HCT116 (cell line): ENCODE data around the gene MYH1. TPM values are rescaled to one million over a fixed set of nuclear protein-coding genes. Genes with fewer than 3 reads are reported as not detected.
A peak's percentile ranks its signal among the peaks of the same experiment; 100 is the strongest.

Source experiments
- ATAC-seq: fragments of 200-7000 bp; cut with Tn5 transposase; 2 replicates; pipeline ENCODE4 v1.9.1; 2020; ENCODE audit warnings: mild to moderate bottlenecking, moderate library complexity
- BruUV-seq: library from RNA; stranded (reverse); fragments of 400-500 nt; replicated peaks from 2 replicates; lab custom pipeline; 2021; lab: Mats Ljungman, UMichigan
- CTCF ChIA-PET: fragments of 300-600 bp; sonication (Branson Sonifier 250); formaldehyde crosslinking; loops from one replicate; lab custom pipeline; 2021; ENCODE audit warnings: antibody characterized with exemption; lab: Charles Lee
- POLR2A ChIA-PET: fragments of 300-600, 350-600 bp; sonication (Branson Sonifier 250); formaldehyde crosslinking; loops from one replicate; lab custom pipeline; 2021; ENCODE audit warnings: antibody characterized with exemption; lab: Charles Lee
- RAD21 ChIA-PET, 2 experiments: fragments of 300-600 bp; sonication (Branson Sonifier 250); formaldehyde crosslinking; loops; one replicate each; lab custom pipeline; 2023; ENCODE audit warnings: low total read pairs in 2 of 2; ENCODE audit not compliant: uncharacterized antibody in 2 of 2, unreplicated experiment in 2 of 2, low non-redundant PET in 1 of 2; lab: Charles Lee
- DNase-seq: peaks from one replicate; pipeline ENCODE4 v3.0.0-alpha.2; 2010; ENCODE audit warnings: low read depth, low spot score
- H2AFZ ChIP-seq: fragments of 200-600 bp; shearing (Covaris generic), sonication (generic); 2 replicates; pipeline ENCODE4 v1.6.1; 2017; ENCODE audit warnings: low read depth, mixed run types, mixed read lengths, antibody characterized with exemption, low read length; ENCODE audit not compliant: poor library complexity, severe bottlenecking
- H3K27ac ChIP-seq: 2 replicates; pipeline ENCODE4 v1.5.1; 2012; ENCODE audit warnings: low read depth, low read length
- H3K27me3 ChIP-seq: fragments of 200-600 bp; sonication (generic); 2 replicates; pipeline ENCODE4 v1.6.1; 2016; ENCODE audit warnings: mixed run types, low read length, mixed read lengths; ENCODE audit not compliant: insufficient read depth
- H3K36me3 ChIP-seq, 2 experiments: fragments of 200-500 bp in 1 of 2; fragments of 200-600 bp in 1 of 2; sonication (Bioruptor generic) in 1 of 2; sonication (generic) in 1 of 2; 2 replicates each; pipeline versions ENCODE4 v1.5.1 to v1.6.1; 2014 to 2016; ENCODE audit warnings: low read length in 2 of 2, inconsistent platforms in 1 of 2, mixed read lengths in 1 of 2, mixed run types in 1 of 2; ENCODE audit not compliant: insufficient read depth in 2 of 2, control insufficient read depth in 1 of 2
- H3K4me1 ChIP-seq, 2 experiments: fragments of 200-600 bp in 1 of 2; sonication (generic) in 1 of 2; 2 replicates each; pipeline versions ENCODE4 v1.5.1 to v1.6.1; 2012 to 2017; ENCODE audit warnings: low read length in 2 of 2, inconsistent platforms in 1 of 2, mild to moderate bottlenecking in 1 of 2, mixed read lengths in 1 of 2, mixed run types in 1 of 2, moderate library complexity in 1 of 2; ENCODE audit not compliant: insufficient read depth in 2 of 2, control insufficient read depth in 1 of 2
- H3K4me2 ChIP-seq: fragments of 200-600 bp; sonication (generic); 2 replicates; pipeline ENCODE4 v1.6.1; 2017; ENCODE audit warnings: mixed run types, low read length, mixed read lengths
- H3K4me3 ChIP-seq, 2 experiments: fragments of 200-600 bp in 1 of 2; sonication (generic) in 1 of 2; replicated peaks in 1 of 2; 2 replicates each; pipeline ENCODE4 v1.5.1; 2011 to 2016; ENCODE audit warnings: low read length in 2 of 2, control low read depth in 1 of 2, low read depth in 1 of 2, mild to moderate bottlenecking in 1 of 2, mixed read lengths in 1 of 2, mixed run types in 1 of 2
- H3K79me2 ChIP-seq: fragments of 200-600 bp; sonication (generic); 2 replicates; pipeline ENCODE4 v1.6.1; 2017; ENCODE audit warnings: mild to moderate bottlenecking, mixed run types, low read length, moderate library complexity, mixed read lengths; ENCODE audit not compliant: insufficient read depth
- H3K9ac ChIP-seq: fragments of 200-600 bp; sonication (generic); 2 replicates; pipeline ENCODE4 v1.6.1; 2016; ENCODE audit warnings: low read length, mixed read lengths
- H3K9me2 ChIP-seq: fragments of 200-600 bp; sonication (generic), shearing (Covaris generic); 2 replicates; pipeline ENCODE4 v1.6.1; 2017; ENCODE audit warnings: mixed run types, mild to moderate bottlenecking, moderate library complexity; ENCODE audit not compliant: insufficient read depth
- H3K9me3 ChIP-seq, 2 experiments: fragments of 200-500 bp in 1 of 2; fragments of 200-600 bp in 1 of 2; sonication (Bioruptor generic) in 1 of 2; sonication (generic) in 1 of 2; 2 replicates each; pipeline ENCODE4 v1.6.1; 2014 to 2017; ENCODE audit warnings: low read length in 2 of 2, mixed read lengths in 2 of 2, inconsistent platforms in 1 of 2, low read depth in 1 of 2, mild to moderate bottlenecking in 1 of 2, mixed run types in 1 of 2, moderate library complexity in 1 of 2; ENCODE audit not compliant: control insufficient read depth in 1 of 2, insufficient read depth in 1 of 2
- H4K20me1 ChIP-seq: fragments of 200-600 bp; sonication (generic), shearing (Covaris generic); 2 replicates; pipeline ENCODE4 v1.6.1; 2017; ENCODE audit warnings: mixed run types, mild to moderate bottlenecking, moderate library complexity; ENCODE audit not compliant: insufficient read depth
- FOSL1 ChIP-seq: IDR thresholded peaks from 2 replicates; pipeline ENCODE4 v1.6.1; 2012; ENCODE audit warnings: low read depth
- POLR2A ChIP-seq: IDR thresholded peaks from 2 replicates; pipeline ENCODE4 v1.7.0; 2011; ENCODE audit warnings: borderline replicate concordance; ENCODE audit not compliant: insufficient read depth, insufficient read length; ENCODE audit errors: extremely low read depth
- POLR2AphosphoS5 ChIP-seq: IDR thresholded peaks from 2 replicates; pipeline ENCODE4 v1.6.1; 2011; ENCODE audit warnings: mild to moderate bottlenecking, low read depth, low read length, moderate library complexity
- RAD21 ChIP-seq: IDR thresholded peaks from 2 replicates; pipeline ENCODE4 v1.6.1; 2012; ENCODE audit warnings: low read depth, mild to moderate bottlenecking
- SRF ChIP-seq: IDR thresholded peaks from 2 replicates; pipeline ENCODE4 v1.6.1; 2012; ENCODE audit warnings: low read depth
- ZNF274 ChIP-seq: fragments of 200-500 bp; sonication (Bioruptor generic); IDR thresholded peaks from 2 replicates; pipeline ENCODE4 v1.6.1; 2014; ENCODE audit warnings: mild to moderate bottlenecking, low read depth, low read length, inconsistent platforms
- intact Hi-C: fragments of 100-400 bp; cut with micrococcal nuclease; formaldehyde crosslinking; loops from 2 replicates; pipeline ENCODE4 v1.10.0; 2022
- total RNA-seq: library from RNA; stranded (reverse); gene quantifications from one replicate; pipeline ENCODE4 v1.2.1, GENCODE V29; 2021; ENCODE audit not compliant: unreplicated experiment
- TF ChIP-seq, protein P1 (sequence below), 3 experiments: fragments of 200-600 bp in 1 of 3; sonication (generic) in 1 of 3; IDR thresholded peaks in 2 of 3; conservative IDR thresholded peaks in 1 of 3; 2 replicates each; pipeline ENCODE4 v1.5.1; 2012 to 2017; ENCODE audit warnings: low read depth in 2 of 3, low read length in 2 of 3, antibody characterized with exemption in 1 of 3, borderline replicate concordance in 1 of 3, control low read depth in 1 of 3, mild to moderate bottlenecking in 1 of 3, mixed read lengths in 1 of 3, mixed run types in 1 of 3, moderate library complexity in 1 of 3; ENCODE audit not compliant: insufficient read depth in 1 of 3
- TF ChIP-seq, protein P2 (sequence below): IDR thresholded peaks from 2 replicates; pipeline ENCODE4 v1.6.1; 2012

MYH1 gene
- total RNA-seq, 1 experiment from 2014 or later: not detected

DNA sequence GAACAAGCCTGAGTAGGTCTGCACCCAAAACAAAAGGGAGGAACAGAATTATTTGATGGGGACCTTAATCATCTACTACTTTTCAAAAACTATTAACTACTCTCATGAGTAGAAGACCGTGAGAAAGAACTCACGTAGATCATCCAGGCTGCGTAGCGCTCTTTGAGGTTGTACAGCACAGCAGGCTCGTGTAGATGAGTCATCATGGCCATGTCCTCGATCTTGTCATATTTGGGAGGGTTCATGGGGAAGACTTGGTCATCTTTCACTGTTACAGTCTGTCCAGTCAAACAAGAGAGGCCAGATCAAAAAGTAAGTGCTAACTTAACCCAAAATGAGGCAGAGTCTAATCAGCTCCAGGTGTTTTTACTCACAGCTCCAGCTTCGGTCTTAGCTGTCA lies 2.3 kb downstream of the MYH1 start:
- Histone ChIP-seq H3K36me3 (no peaks in the 10 kb centered on the region), H3K79me2 (no peaks in the 10 kb centered on the region), H3K4me1 (no peaks in the 10 kb centered on the region), H3K9me3 (no peaks in the 10 kb centered on the region), H3K9ac (no peak overlapping the region), H3K27me3 (peaks cover 85% of the 10 kb centered on the region), H2AFZ (no peak overlapping the region), H3K9me2 (no peaks in the 10 kb centered on the region), H3K4me2 (no peak overlapping the region), H3K4me3 (no peak overlapping the region), H4K20me1 (no peaks in the 10 kb centered on the region), H3K27ac (no peak overlapping the region)
- BruUV-seq: no TSS peak
- ChIA-PET RAD21 (no interaction called here), POLR2A (no interaction called here), CTCF (no interaction called here)
- no peak for TF ChIP-seq POLR2A
- no peak for TF ChIP-seq POLR2AphosphoS5
- TF ChIP-seq RAD21: no peak
- no peak for TF ChIP-seq SRF
- no peak for TF ChIP-seq FOSL1
- TF ChIP-seq ZNF274: no peak
- ATAC-seq (no peak), DNase-seq (no peak)
- intact Hi-C loops: no loop called here

DNA sequence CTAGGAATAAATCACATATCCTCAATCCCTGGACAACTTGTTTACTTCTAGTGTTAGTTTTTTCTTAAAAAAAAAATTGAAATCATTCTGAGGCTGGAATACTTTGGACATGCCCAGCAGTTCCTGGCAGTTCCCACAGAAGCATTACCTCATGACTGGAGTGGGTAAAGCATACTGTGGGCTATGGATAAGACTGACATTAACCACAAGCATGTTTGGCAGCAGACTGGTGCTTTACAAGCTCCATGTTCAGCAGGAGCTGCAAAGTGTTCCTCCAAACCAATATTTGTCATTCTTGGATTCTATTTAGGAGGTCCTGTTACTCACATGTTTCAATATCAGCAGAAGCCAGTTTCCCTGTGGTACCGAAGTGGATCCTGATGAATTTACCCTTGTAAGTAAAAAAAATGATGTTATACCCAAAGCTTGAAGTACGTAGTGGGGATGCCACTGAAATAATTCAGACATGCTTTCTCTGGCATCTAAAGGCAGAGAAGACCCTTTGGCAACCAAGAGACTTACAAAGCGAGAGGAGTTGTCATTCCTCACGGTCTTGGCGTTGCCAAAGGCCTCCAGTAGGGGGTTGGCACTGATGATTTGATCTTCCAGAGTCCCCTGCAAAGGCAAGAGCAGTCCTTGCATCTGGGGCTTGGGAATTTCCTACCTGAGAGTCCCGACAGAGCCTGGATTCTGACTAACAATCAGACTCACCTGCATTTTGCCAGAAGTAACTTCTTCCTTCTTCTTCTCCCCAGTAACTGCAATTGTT lies 4.9 kb downstream of the MYH1 start:
- intact Hi-C loops: no loop called here
- TF ChIP-seq, protein P1, sequence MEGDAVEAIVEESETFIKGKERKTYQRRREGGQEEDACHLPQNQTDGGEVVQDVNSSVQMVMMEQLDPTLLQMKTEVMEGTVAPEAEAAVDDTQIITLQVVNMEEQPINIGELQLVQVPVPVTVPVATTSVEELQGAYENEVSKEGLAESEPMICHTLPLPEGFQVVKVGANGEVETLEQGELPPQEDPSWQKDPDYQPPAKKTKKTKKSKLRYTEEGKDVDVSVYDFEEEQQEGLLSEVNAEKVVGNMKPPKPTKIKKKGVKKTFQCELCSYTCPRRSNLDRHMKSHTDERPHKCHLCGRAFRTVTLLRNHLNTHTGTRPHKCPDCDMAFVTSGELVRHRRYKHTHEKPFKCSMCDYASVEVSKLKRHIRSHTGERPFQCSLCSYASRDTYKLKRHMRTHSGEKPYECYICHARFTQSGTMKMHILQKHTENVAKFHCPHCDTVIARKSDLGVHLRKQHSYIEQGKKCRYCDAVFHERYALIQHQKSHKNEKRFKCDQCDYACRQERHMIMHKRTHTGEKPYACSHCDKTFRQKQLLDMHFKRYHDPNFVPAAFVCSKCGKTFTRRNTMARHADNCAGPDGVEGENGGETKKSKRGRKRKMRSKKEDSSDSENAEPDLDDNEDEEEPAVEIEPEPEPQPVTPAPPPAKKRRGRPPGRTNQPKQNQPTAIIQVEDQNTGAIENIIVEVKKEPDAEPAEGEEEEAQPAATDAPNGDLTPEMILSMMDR (IDR thresholded peaks at IDR 0.05 in 2 of 3, conservative IDR thresholded peaks at IDR 0.05 in 1 of 3; ENCODE audit: borderline replicate concordance in 1 of 3, insufficient read depth in 1 of 3, low read depth in 2 of 3, low read length in 2 of 3): peak in 2 of 3 experiments; percentile 22 to 28; a peak in 3 of 6 replicates
- TF ChIP-seq, protein P2, sequence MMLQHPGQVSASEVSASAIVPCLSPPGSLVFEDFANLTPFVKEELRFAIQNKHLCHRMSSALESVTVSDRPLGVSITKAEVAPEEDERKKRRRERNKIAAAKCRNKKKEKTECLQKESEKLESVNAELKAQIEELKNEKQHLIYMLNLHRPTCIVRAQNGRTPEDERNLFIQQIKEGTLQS: no peak
- TF ChIP-seq, all 23 proteins: peak for 1

More for the DNA sequence above, 4.9 kb downstream of the MYH1 start:
- ChIA-PET RAD21 (no interaction called here), CTCF (no interaction called here), POLR2A (no interaction called here)
- Histone ChIP-seq H3K36me3 (no peaks in the 10 kb centered on the region), H3K4me1 (no peaks in the 10 kb centered on the region), H2AFZ (no peak overlapping the region), H3K27me3 (peaks cover 78% of the 10 kb centered on the region), H4K20me1 (no peaks in the 10 kb centered on the region), H3K9ac (no peak overlapping the region), H3K9me3 (no peaks in the 10 kb centered on the region), H3K4me2 (no peak overlapping the region), H3K4me3 (no peak overlapping the region), H3K9me2 (no peaks in the 10 kb centered on the region), H3K27ac (no peak overlapping the region), H3K79me2 (no peaks in the 10 kb centered on the region)
- DNase-seq (no peak), ATAC-seq (peak; percentile 58; the same call in 1 of the 2 replicates)
- BruUV-seq: no TSS peak
